Measurements from ENCODE around the gene TMEM33.
"Not testable (repeated sequence)": the region's sequence is repeated elsewhere in the genome, so short reads cannot be mapped to it uniquely, and the experiment has no call there.

GRCh38 chr4:41909136-41909535, 26.1 kb upstream of the TMEM33 start:
- TF ChIP-seq CTCF (IDR thresholded peaks at IDR 0.05); MAX (IDR thresholded peaks at IDR 0.05); REST (IDR thresholded peaks at IDR 0.05); ZFP36 (IDR thresholded peaks at IDR 0.05; ENCODE audit: borderline replicate concordance, partially characterized antibody); EP300 (IDR thresholded peaks at IDR 0.05); POLR2A (IDR thresholded peaks at IDR 0.05; ENCODE audit: low read length): not testable (repeated sequence)
